Measurements from ENCODE around the gene NOX3. TPM values are rescaled to one million over a fixed set of nuclear protein-coding genes. Genes with fewer than 3 reads are reported as not detected.

NOX3 gene
- not detected in 2 replicates for total RNA-seq

DNA sequence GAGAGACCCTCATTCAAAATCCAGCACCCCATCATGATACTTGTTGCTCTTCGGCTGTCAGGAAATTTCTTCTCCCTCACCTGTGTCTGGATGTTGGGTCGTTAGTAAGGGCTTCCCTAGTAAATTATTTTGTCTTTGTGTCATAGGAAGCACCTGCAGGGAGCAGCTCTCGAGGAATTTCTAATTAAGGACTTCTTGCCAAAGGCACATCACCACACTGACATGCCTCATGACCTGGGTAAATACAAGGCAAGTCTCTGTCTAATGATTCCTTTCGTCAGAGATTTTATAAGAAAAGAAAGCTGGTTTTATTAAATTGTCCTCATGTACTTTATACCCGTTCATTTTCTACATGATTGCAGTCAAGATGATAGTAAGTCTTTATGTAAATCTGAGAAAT is at the start of gene NOX3:
Gene NOX3 (minus strand): TSS at position 74 of the 400 bp plus-strand sequence. CDS start 39 bp downstream, at position 35.

Other genes with a start within 250 kb of the NOX3 start
- not detected in 2 replicates for gene CLDN20, start 191.8 kb downstream of the NOX3 start, total RNA-seq
- gene TFB1M, start 141.4 kb downstream of the NOX3 start, total RNA-seq: 22.9 and 23.8 TPM in 2 replicates

Data from thoracic aorta endothelial cell (primary cell).